Natural killer cell (primary cell): ENCODE results near the gene DNAL1. TPM values are rescaled to one million over a fixed set of nuclear protein-coding genes. Genes with fewer than 3 reads are reported as not detected.

ENCODE experiments used
- ATAC-seq, 3 donors: fragments of 150-1000 bp in 2 of 3; fragments of 200-7000 bp in 1 of 3; cut with Tn5 transposase; 1 replicate in 1 of 3; 2 replicates in 2 of 3; pipeline ENCODE4 v1.10.0; 2021; ENCODE audit warnings: mild to moderate bottlenecking in 2 of 3, moderate library complexity in 2 of 3
- DNase-seq, 2 donors: peaks; one replicate each; pipeline versions ENCODE4 v3.0.0 to v3.0.0-alpha.2; 2013 to 2021; ENCODE audit warnings: mixed read lengths in 1 of 2
- H3K27ac ChIP-seq: one replicate; pipeline ENCODE4 v1.5.1; 2013; ENCODE audit warnings: mild to moderate bottlenecking, low read length
- H3K27me3 ChIP-seq: one replicate; pipeline ENCODE4 v1.6.1; 2013; ENCODE audit warnings: low read length; ENCODE audit not compliant: control insufficient read depth, insufficient read depth
- H3K36me3 ChIP-seq: one replicate; pipeline ENCODE4 v1.6.1; 2013; ENCODE audit warnings: low read length; ENCODE audit not compliant: control insufficient read depth, insufficient read depth
- H3K4me1 ChIP-seq: one replicate; pipeline ENCODE4 v1.6.1; 2013; ENCODE audit warnings: low read length; ENCODE audit not compliant: control insufficient read depth, insufficient read depth
- H3K4me3 ChIP-seq: one replicate; pipeline ENCODE4 v1.5.1; 2013; ENCODE audit warnings: low read length
- H3K9me3 ChIP-seq: one replicate; pipeline ENCODE4 v1.6.1; 2013; ENCODE audit warnings: low read length; ENCODE audit not compliant: control insufficient read depth, insufficient read depth
- H3K27ac Mint-ChIP-seq, 2 donors: one replicate each; pipeline ENCODE4 v1.8.0; 2022; ENCODE audit warnings: mild to moderate bottlenecking in 2 of 2, mixed read lengths in 2 of 2, moderate library complexity in 1 of 2
- H3K27me3 Mint-ChIP-seq, 2 donors: one replicate each; pipeline ENCODE4 v1.8.0; 2022; ENCODE audit warnings: low read depth in 2 of 2, mixed read lengths in 2 of 2
- H3K36me3 Mint-ChIP-seq: one replicate; pipeline ENCODE4 v1.8.0; 2022; ENCODE audit warnings: mixed read lengths
- H3K4me1 Mint-ChIP-seq, 2 donors: one replicate each; pipeline ENCODE4 v1.8.0; 2022; ENCODE audit warnings: mixed read lengths in 2 of 2
- H3K4me3 Mint-ChIP-seq: one replicate; pipeline ENCODE4 v1.8.0; 2022; ENCODE audit warnings: mild to moderate bottlenecking, moderate library complexity, mixed read lengths
- H3K9me3 Mint-ChIP-seq, 2 donors: one replicate each; pipeline ENCODE4 v1.8.0; 2022; ENCODE audit warnings: mixed read lengths in 2 of 2
- CTCF ChIP-seq: fragments of 200-600 bp; IDR thresholded peaks from one replicate; pipeline ENCODE4 v1.8.0; 2022; ENCODE audit warnings: antibody characterized with exemption
- WGBS: methylation state at CpG from one replicate; pipeline ENCODE4 v1.1.7; 2013; ENCODE audit warnings: missing lambda C conversion rate; ENCODE audit not compliant: insufficient coverage; 5-methylcytosine and 5-hydroxymethylcytosine counted together
- intact Hi-C: fragments of 100-400 bp; cut with micrococcal nuclease; formaldehyde crosslinking; loops from one replicate; pipeline ENCODE4 v1.14.2; 2022
- total RNA-seq, 4 donors: library from RNA; stranded (reverse); fragments of 120-200 nt in 1 of 4; gene quantifications; one replicate each; pipeline versions ENCODE4 v1.2.3 to v1.2.4, GENCODE V29; 2013 to 2022

Gene DNAL1
- total RNA-seq, 3 donors from 2014 or later (not counting 1 experiment from before 2014, with no cell fraction given) = 6.7 to 10.3 (median 10.1) TPM

- H3K4me1 Mint-ChIP-seq = peaks cover 22 to 32% of the 10 kb centered on the region in 2 donors
- no peaks in the 10 kb centered on the region for H3K27me3 Mint-ChIP-seq
- TF ChIP-seq CTCF = no peak
- peak within 1 kb of the TSS; percentile 98 for H3K4me3 Mint-ChIP-seq
- no peaks in the 10 kb centered on the region for H3K9me3 Mint-ChIP-seq
- under 1% methylated on average over 111 of the region's 113 CpGs for WGBS
- Histone ChIP-seq H3K4me3 (peak within 1 kb of the TSS; percentile 74), H3K36me3 (peaks cover 24% of the 10 kb centered on the region), H3K27me3 (no peaks in the 10 kb centered on the region), H3K4me1 (peaks cover 25% of the 10 kb centered on the region), H3K9me3 (no peaks in the 10 kb centered on the region), H3K27ac (peak within 1 kb of the TSS; percentile 68)
- intact Hi-C loops = no loop called here
- peak; percentile 79 to 88 (median 82) for ATAC-seq
- DNase-seq = peak; percentile 77 to 94
- H3K36me3 Mint-ChIP-seq = no peaks in the 10 kb centered on the region
- peak within 1 kb of the TSS; percentile 89 to 95 for H3K27ac Mint-ChIP-seq
Measured at GRCh38 chr14:73713803-73714655, 69.2 kb downstream of the DNAL1 start, which contains the start of gene PNMA1. Gene PNMA1, minus strand, starts transcription at chr14:73714384. Its CDS starts 745 bp downstream, at chr14:73713639.

- H3K4me1 Mint-ChIP-seq = peaks cover 22 to 32% of the 10 kb centered on the region in 2 donors
- no peaks in the 10 kb centered on the region for H3K9me3 Mint-ChIP-seq
- H3K27me3 Mint-ChIP-seq = no peaks in the 10 kb centered on the region
- 53% methylated on average over 6 of the region's 7 CpGs for WGBS
- TF ChIP-seq CTCF = no peak
- ATAC-seq (peak in 2 of 3 donors; percentile 0 to 4), DNase-seq (no peak)
- peak overlapping the region; percentile 89 to 95 for H3K27ac Mint-ChIP-seq
- Histone ChIP-seq H3K27me3 (no peaks in the 10 kb centered on the region), H3K4me1 (peaks cover 25% of the 10 kb centered on the region), H3K36me3 (peaks cover 29% of the 10 kb centered on the region), H3K27ac (peak overlapping the region; percentile 50), H3K9me3 (no peaks in the 10 kb centered on the region), H3K4me3 (no peak overlapping the region)
- intact Hi-C loops = no loop called here
- H3K36me3 Mint-ChIP-seq = no peaks in the 10 kb centered on the region
- peak overlapping the region; percentile 82 for H3K4me3 Mint-ChIP-seq
Measured at GRCh38 chr14:73714656-73715081, 69.9 kb downstream of the DNAL1 start.

GRCh38 chr14:73715707-73716106 lies 70.9 kb downstream of the DNAL1 start:
- Histone ChIP-seq H3K4me1 (peaks cover 25% of the 10 kb centered on the region), H3K27ac (no peak overlapping the region), H3K27me3 (no peaks in the 10 kb centered on the region), H3K36me3 (peaks cover 36% of the 10 kb centered on the region), H3K9me3 (no peaks in the 10 kb centered on the region), H3K4me3 (no peak overlapping the region)
- intact Hi-C loops = no loop called here
- Mint-ChIP-seq H3K4me3 (peak overlapping the region; percentile 29), H3K9me3 (no peaks in the 10 kb centered on the region), H3K27ac (peak overlapping the region; percentile 80 to 89), H3K36me3 (no peaks in the 10 kb centered on the region), H3K27me3 (no peaks in the 10 kb centered on the region), H3K4me1 (peaks cover 22 to 26% of the 10 kb centered on the region in 2 donors)
- no peak for TF ChIP-seq CTCF
- DNase-seq (peak in 1 of 2 donors; percentile 14), ATAC-seq (no peak)
- 95% methylated on average over 4 of the region's 4 CpGs for WGBS
